HCT116 (cell line): Measurements from ENCODE around the gene CD58. TPM values are rescaled to one million over a fixed set of nuclear protein-coding genes. Genes with fewer than 3 reads are reported as not detected.

Source experiments
- ATAC-seq: fragments of 200-7000 bp; cut with Tn5 transposase; 2 replicates; pipeline ENCODE4 v1.9.1; 2020; ENCODE audit warnings: mild to moderate bottlenecking, moderate library complexity
- BruUV-seq: library from RNA; stranded (reverse); fragments of 400-500 nt; replicated peaks from 2 replicates; lab custom pipeline; 2021; lab: Mats Ljungman, UMichigan
- CTCF ChIA-PET: fragments of 300-600 bp; sonication (Branson Sonifier 250); formaldehyde crosslinking; loops from one replicate; lab custom pipeline; 2021; ENCODE audit warnings: antibody characterized with exemption; lab: Charles Lee
- POLR2A ChIA-PET: fragments of 300-600, 350-600 bp; sonication (Branson Sonifier 250); formaldehyde crosslinking; loops from one replicate; lab custom pipeline; 2021; ENCODE audit warnings: antibody characterized with exemption; lab: Charles Lee
- RAD21 ChIA-PET, 2 experiments: fragments of 300-600 bp; sonication (Branson Sonifier 250); formaldehyde crosslinking; loops; one replicate each; lab custom pipeline; 2023; ENCODE audit warnings: low total read pairs in 2 of 2; ENCODE audit not compliant: uncharacterized antibody in 2 of 2, unreplicated experiment in 2 of 2, low non-redundant PET in 1 of 2; lab: Charles Lee
- DNase-seq: peaks from one replicate; pipeline ENCODE4 v3.0.0-alpha.2; 2010; ENCODE audit warnings: low read depth, low spot score
- H2AFZ ChIP-seq: fragments of 200-600 bp; shearing (Covaris generic), sonication (generic); 2 replicates; pipeline ENCODE4 v1.6.1; 2017; ENCODE audit warnings: low read depth, mixed run types, mixed read lengths, antibody characterized with exemption, low read length; ENCODE audit not compliant: poor library complexity, severe bottlenecking
- H3K27ac ChIP-seq: 2 replicates; pipeline ENCODE4 v1.5.1; 2012; ENCODE audit warnings: low read depth, low read length
- H3K27me3 ChIP-seq: fragments of 200-600 bp; sonication (generic); 2 replicates; pipeline ENCODE4 v1.6.1; 2016; ENCODE audit warnings: mixed run types, low read length, mixed read lengths; ENCODE audit not compliant: insufficient read depth
- H3K36me3 ChIP-seq, 2 experiments: fragments of 200-500 bp in 1 of 2; fragments of 200-600 bp in 1 of 2; sonication (Bioruptor generic) in 1 of 2; sonication (generic) in 1 of 2; 2 replicates each; pipeline versions ENCODE4 v1.5.1 to v1.6.1; 2014 to 2016; ENCODE audit warnings: low read length in 2 of 2, inconsistent platforms in 1 of 2, mixed read lengths in 1 of 2, mixed run types in 1 of 2; ENCODE audit not compliant: insufficient read depth in 2 of 2, control insufficient read depth in 1 of 2
- H3K4me1 ChIP-seq, 2 experiments: fragments of 200-600 bp in 1 of 2; sonication (generic) in 1 of 2; 2 replicates each; pipeline versions ENCODE4 v1.5.1 to v1.6.1; 2012 to 2017; ENCODE audit warnings: low read length in 2 of 2, inconsistent platforms in 1 of 2, mild to moderate bottlenecking in 1 of 2, mixed read lengths in 1 of 2, mixed run types in 1 of 2, moderate library complexity in 1 of 2; ENCODE audit not compliant: insufficient read depth in 2 of 2, control insufficient read depth in 1 of 2
- H3K4me2 ChIP-seq: fragments of 200-600 bp; sonication (generic); 2 replicates; pipeline ENCODE4 v1.6.1; 2017; ENCODE audit warnings: mixed run types, low read length, mixed read lengths
- H3K4me3 ChIP-seq, 2 experiments: fragments of 200-600 bp in 1 of 2; sonication (generic) in 1 of 2; replicated peaks in 1 of 2; 2 replicates each; pipeline ENCODE4 v1.5.1; 2011 to 2016; ENCODE audit warnings: low read length in 2 of 2, control low read depth in 1 of 2, low read depth in 1 of 2, mild to moderate bottlenecking in 1 of 2, mixed read lengths in 1 of 2, mixed run types in 1 of 2
- H3K79me2 ChIP-seq: fragments of 200-600 bp; sonication (generic); 2 replicates; pipeline ENCODE4 v1.6.1; 2017; ENCODE audit warnings: mild to moderate bottlenecking, mixed run types, low read length, moderate library complexity, mixed read lengths; ENCODE audit not compliant: insufficient read depth
- H3K9ac ChIP-seq: fragments of 200-600 bp; sonication (generic); 2 replicates; pipeline ENCODE4 v1.6.1; 2016; ENCODE audit warnings: low read length, mixed read lengths
- H3K9me2 ChIP-seq: fragments of 200-600 bp; sonication (generic), shearing (Covaris generic); 2 replicates; pipeline ENCODE4 v1.6.1; 2017; ENCODE audit warnings: mixed run types, mild to moderate bottlenecking, moderate library complexity; ENCODE audit not compliant: insufficient read depth
- H3K9me3 ChIP-seq, 2 experiments: fragments of 200-500 bp in 1 of 2; fragments of 200-600 bp in 1 of 2; sonication (Bioruptor generic) in 1 of 2; sonication (generic) in 1 of 2; 2 replicates each; pipeline ENCODE4 v1.6.1; 2014 to 2017; ENCODE audit warnings: low read length in 2 of 2, mixed read lengths in 2 of 2, inconsistent platforms in 1 of 2, low read depth in 1 of 2, mild to moderate bottlenecking in 1 of 2, mixed run types in 1 of 2, moderate library complexity in 1 of 2; ENCODE audit not compliant: control insufficient read depth in 1 of 2, insufficient read depth in 1 of 2
- H4K20me1 ChIP-seq: fragments of 200-600 bp; sonication (generic), shearing (Covaris generic); 2 replicates; pipeline ENCODE4 v1.6.1; 2017; ENCODE audit warnings: mixed run types, mild to moderate bottlenecking, moderate library complexity; ENCODE audit not compliant: insufficient read depth
- CBX3 ChIP-seq: IDR thresholded peaks from 2 replicates; pipeline ENCODE4 v1.6.1; 2012; ENCODE audit warnings: low read depth
- CEBPB ChIP-seq: IDR thresholded peaks from 2 replicates; pipeline ENCODE4 v1.6.1; 2012; ENCODE audit warnings: low read depth
- EGR1 ChIP-seq: IDR thresholded peaks from 2 replicates; pipeline ENCODE4 v1.6.1; 2012; ENCODE audit warnings: low read depth
- ELF1 ChIP-seq: IDR thresholded peaks from 2 replicates; pipeline ENCODE4 v1.6.1; 2012; ENCODE audit warnings: low read depth, borderline replicate concordance
- EZH2phosphoT487 ChIP-seq: fragments of 200-600 bp; IDR thresholded peaks from 2 replicates; pipeline ENCODE4 v1.6.1; 2018; ENCODE audit warnings: antibody characterized with exemption, borderline replicate concordance
- FOSL1 ChIP-seq: IDR thresholded peaks from 2 replicates; pipeline ENCODE4 v1.6.1; 2012; ENCODE audit warnings: low read depth
- JUND ChIP-seq: IDR thresholded peaks from 2 replicates; pipeline ENCODE4 v1.6.1; 2012
- POLR2AphosphoS5 ChIP-seq: IDR thresholded peaks from 2 replicates; pipeline ENCODE4 v1.6.1; 2011; ENCODE audit warnings: mild to moderate bottlenecking, low read depth, low read length, moderate library complexity
- SIN3A ChIP-seq: IDR thresholded peaks from 2 replicates; pipeline ENCODE4 v1.6.1; 2012; ENCODE audit warnings: low read depth
- SP1 ChIP-seq: IDR thresholded peaks from 2 replicates; pipeline ENCODE4 v1.6.1; 2012; ENCODE audit warnings: low read depth
- SRF ChIP-seq: IDR thresholded peaks from 2 replicates; pipeline ENCODE4 v1.6.1; 2012; ENCODE audit warnings: low read depth
- TCF7L2 ChIP-seq: IDR thresholded peaks from 2 replicates; pipeline ENCODE4 v1.7.0; 2011; ENCODE audit warnings: borderline replicate concordance, inconsistent platforms; ENCODE audit not compliant: insufficient read depth, insufficient read length; ENCODE audit errors: extremely low read depth
- YY1 ChIP-seq: IDR thresholded peaks from 2 replicates; pipeline ENCODE4 v1.6.1; 2011; ENCODE audit warnings: low read length, low read depth, moderate library complexity, mild to moderate bottlenecking; ENCODE audit not compliant: insufficient replicate concordance; ENCODE audit errors: extremely low read depth
- ZFX ChIP-seq: fragments of 450-650 bp; IDR thresholded peaks from 2 replicates; pipeline ENCODE4 v1.6.1; 2017
- intact Hi-C: fragments of 100-400 bp; cut with micrococcal nuclease; formaldehyde crosslinking; loops from 2 replicates; pipeline ENCODE4 v1.10.0; 2022
- total RNA-seq: library from RNA; stranded (reverse); gene quantifications from one replicate; pipeline ENCODE4 v1.2.1, GENCODE V29; 2021; ENCODE audit not compliant: unreplicated experiment
- TF ChIP-seq, protein P1 (sequence below): IDR thresholded peaks from 2 replicates; pipeline ENCODE4 v1.6.1; 2012
- TF ChIP-seq, protein P2 (sequence below), 3 experiments: fragments of 200-600 bp in 1 of 3; sonication (generic) in 1 of 3; IDR thresholded peaks in 2 of 3; conservative IDR thresholded peaks in 1 of 3; 2 replicates each; pipeline ENCODE4 v1.5.1; 2012 to 2017; ENCODE audit warnings: low read depth in 2 of 3, low read length in 2 of 3, antibody characterized with exemption in 1 of 3, borderline replicate concordance in 1 of 3, control low read depth in 1 of 3, mild to moderate bottlenecking in 1 of 3, mixed read lengths in 1 of 3, mixed run types in 1 of 3, moderate library complexity in 1 of 3; ENCODE audit not compliant: insufficient read depth in 1 of 3

Gene CD58
- total RNA-seq, 1 experiment from 2014 or later = 18.0 TPM

DNA sequence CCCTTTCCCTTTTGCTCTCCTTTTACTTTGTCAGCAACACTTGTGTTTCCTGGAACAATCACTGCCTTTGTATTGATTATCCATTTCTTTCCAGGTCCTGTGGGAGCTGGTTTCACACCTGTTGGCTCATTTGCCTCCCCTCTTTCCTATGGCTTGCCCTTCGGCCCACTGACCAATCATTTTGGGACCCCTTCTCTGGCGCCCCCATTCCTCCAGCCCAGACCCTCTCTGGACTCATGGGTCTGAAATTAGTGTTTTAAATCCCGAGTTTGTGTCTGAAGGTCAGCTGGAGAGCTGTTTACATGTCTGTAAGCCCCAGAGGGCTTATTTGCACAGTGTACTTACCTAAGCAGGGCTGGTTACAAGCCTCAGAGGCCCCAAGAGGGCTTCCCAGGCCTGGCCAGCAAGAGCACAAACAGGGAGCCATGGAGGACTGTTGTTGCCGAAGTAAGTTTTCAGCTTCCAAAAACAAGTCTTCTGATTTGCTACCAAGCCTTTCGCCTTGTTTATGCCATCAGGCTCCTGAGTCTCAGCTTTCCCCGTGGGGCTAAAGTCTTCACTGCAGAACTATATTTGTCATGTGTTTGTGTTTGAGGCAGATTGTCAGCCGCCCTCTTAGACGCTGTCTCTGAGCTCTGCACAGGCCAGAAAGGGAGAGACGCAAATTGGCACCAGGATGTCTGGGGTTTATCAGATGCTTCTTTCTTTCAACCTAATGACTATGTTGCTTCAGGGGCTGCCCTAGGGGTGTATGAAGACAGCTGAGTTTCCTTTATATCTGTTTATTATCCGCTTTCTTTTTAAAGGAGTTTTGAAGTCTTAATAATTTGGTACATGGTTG, 104.8 kb downstream of the CD58 start:
- no peak overlapping the region for H3K4me2 ChIP-seq
- H3K4me1 ChIP-seq = no peaks in the 10 kb centered on the region
- no TSS peak for BruUV-seq
- H4K20me1 ChIP-seq = no peaks in the 10 kb centered on the region
- no peak overlapping the region for H3K4me3 ChIP-seq
- ATAC-seq = no peak
- no peaks in the 10 kb centered on the region for H3K9me2 ChIP-seq
- ChIA-PET RAD21 (no interaction called here), POLR2A (no interaction called here), CTCF (interaction anchor here (3.3 kb wide), 1 partner anchor 19 kb away, joined by 10 read pairs; no protein-coding TSS in a partner anchor)
- no peaks in the 10 kb centered on the region for H3K79me2 ChIP-seq
- no peaks in the 10 kb centered on the region for H3K36me3 ChIP-seq
- no peaks in the 10 kb centered on the region for H3K27me3 ChIP-seq
- no peaks in the 10 kb centered on the region for H3K9me3 ChIP-seq
- intact Hi-C loops = no loop called here
- no peak for TF ChIP-seq SIN3A
- no peak overlapping the region for H3K9ac ChIP-seq
- H2AFZ ChIP-seq = no peak overlapping the region
- DNase-seq = no peak
- no peak overlapping the region for H3K27ac ChIP-seq

DNA sequence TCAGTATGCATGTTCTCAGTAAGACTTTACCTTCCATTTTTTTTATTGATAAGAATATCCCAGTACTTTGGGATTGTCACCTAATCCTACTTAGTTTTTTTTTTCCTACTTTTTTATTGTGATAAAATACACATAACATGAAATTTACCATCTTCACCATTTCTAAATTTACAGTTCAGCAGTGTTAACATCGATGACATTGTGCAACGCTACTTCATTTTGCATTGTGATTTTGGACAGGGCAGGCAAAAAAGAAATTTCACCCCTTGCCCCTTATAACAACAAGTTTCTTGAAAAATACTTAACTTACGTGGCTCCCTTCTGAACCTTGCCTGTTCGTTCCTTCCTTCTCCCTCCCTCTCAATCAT, 105.4 kb downstream of the CD58 start:
- H3K79me2 ChIP-seq = no peaks in the 10 kb centered on the region
- ChIA-PET CTCF (interaction anchor here (3.3 kb wide), 1 partner anchor 20 kb away, joined by 10 read pairs; no protein-coding TSS in a partner anchor), POLR2A (no interaction called here), RAD21 (no interaction called here)
- DNase-seq (no peak), ATAC-seq (no peak)
- no peak overlapping the region for H3K9ac ChIP-seq
- H3K4me2 ChIP-seq = no peak overlapping the region
- no peak overlapping the region for H3K4me3 ChIP-seq
- H4K20me1 ChIP-seq = no peaks in the 10 kb centered on the region
- H3K4me1 ChIP-seq = no peaks in the 10 kb centered on the region
- no peak overlapping the region for H3K27ac ChIP-seq
- H3K9me2 ChIP-seq = no peaks in the 10 kb centered on the region
- H3K9me3 ChIP-seq = no peaks in the 10 kb centered on the region
- intact Hi-C loops = no loop called here
- no peaks in the 10 kb centered on the region for H3K36me3 ChIP-seq
- no TSS peak for BruUV-seq
- no peak for TF ChIP-seq ZFX
- TF ChIP-seq ELF1 = no peak
- no peak for TF ChIP-seq JUND
- no peak for TF ChIP-seq CBX3
- no peak for TF ChIP-seq POLR2AphosphoS5
- TF ChIP-seq EGR1 = no peak
- TF ChIP-seq, protein P1, sequence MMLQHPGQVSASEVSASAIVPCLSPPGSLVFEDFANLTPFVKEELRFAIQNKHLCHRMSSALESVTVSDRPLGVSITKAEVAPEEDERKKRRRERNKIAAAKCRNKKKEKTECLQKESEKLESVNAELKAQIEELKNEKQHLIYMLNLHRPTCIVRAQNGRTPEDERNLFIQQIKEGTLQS = no peak
- no peak for TF ChIP-seq FOSL1
- TF ChIP-seq, protein P2, sequence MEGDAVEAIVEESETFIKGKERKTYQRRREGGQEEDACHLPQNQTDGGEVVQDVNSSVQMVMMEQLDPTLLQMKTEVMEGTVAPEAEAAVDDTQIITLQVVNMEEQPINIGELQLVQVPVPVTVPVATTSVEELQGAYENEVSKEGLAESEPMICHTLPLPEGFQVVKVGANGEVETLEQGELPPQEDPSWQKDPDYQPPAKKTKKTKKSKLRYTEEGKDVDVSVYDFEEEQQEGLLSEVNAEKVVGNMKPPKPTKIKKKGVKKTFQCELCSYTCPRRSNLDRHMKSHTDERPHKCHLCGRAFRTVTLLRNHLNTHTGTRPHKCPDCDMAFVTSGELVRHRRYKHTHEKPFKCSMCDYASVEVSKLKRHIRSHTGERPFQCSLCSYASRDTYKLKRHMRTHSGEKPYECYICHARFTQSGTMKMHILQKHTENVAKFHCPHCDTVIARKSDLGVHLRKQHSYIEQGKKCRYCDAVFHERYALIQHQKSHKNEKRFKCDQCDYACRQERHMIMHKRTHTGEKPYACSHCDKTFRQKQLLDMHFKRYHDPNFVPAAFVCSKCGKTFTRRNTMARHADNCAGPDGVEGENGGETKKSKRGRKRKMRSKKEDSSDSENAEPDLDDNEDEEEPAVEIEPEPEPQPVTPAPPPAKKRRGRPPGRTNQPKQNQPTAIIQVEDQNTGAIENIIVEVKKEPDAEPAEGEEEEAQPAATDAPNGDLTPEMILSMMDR (IDR thresholded peaks at IDR 0.05 in 2 of 3, conservative IDR thresholded peaks at IDR 0.05 in 1 of 3; ENCODE audit: borderline replicate concordance in 1 of 3, insufficient read depth in 1 of 3, low read depth in 2 of 3, low read length in 2 of 3) = no peak
- TF ChIP-seq CEBPB = no peak
- no peak for TF ChIP-seq YY1
- no peak for TF ChIP-seq EZH2phosphoT487
- TF ChIP-seq SP1 = no peak
- TF ChIP-seq SRF = no peak
- no peak for TF ChIP-seq TCF7L2
- no peak overlapping the region for H2AFZ ChIP-seq
- H3K27me3 ChIP-seq = no peaks in the 10 kb centered on the region
